ENCODE results near the gene ITPRID1.

ITPRID1 gene

DNA sequence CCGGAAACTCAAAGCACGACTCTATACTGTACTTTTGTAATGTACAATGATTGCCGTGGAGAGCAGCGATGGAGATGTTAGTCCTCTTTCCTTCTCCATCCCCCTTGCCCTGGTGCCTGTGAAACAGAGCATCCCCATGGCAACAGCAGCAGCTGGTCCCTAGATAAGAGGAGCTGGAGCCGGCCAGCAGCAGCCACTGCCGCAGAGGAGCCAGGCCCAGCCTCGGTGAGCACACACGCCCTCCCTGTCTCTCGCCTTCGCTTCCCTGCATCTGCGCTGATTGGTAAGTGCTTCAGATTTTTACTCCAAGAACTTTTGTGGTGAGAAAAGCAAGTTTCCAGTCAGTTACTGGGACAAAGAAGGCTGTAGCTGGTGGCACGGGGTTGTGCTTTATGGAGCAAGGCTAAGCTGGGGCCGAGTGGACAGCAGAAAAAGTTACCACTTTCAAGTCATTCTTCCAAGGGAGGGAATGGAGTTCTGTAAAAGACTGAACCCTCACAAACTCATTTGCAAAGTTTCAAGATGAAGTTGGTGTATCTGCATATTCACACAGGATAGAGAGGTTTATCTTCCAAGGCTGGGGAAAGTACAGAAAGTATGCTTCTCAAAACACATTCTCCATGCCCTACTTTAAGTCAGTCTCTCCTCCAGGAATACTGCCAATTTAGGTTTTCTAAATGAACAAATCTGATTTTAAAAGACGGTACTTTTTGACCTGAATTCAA is 173.3 kb downstream of the ITPRID1 start, which contains the start of gene PPP1R17:
Gene PPP1R17 (plus strand): TSS at position 192 of the 725 bp plus-strand sequence. CDS start 5,227 bp downstream, outside the sequence.
- TF ChIP-seq, protein P1, sequence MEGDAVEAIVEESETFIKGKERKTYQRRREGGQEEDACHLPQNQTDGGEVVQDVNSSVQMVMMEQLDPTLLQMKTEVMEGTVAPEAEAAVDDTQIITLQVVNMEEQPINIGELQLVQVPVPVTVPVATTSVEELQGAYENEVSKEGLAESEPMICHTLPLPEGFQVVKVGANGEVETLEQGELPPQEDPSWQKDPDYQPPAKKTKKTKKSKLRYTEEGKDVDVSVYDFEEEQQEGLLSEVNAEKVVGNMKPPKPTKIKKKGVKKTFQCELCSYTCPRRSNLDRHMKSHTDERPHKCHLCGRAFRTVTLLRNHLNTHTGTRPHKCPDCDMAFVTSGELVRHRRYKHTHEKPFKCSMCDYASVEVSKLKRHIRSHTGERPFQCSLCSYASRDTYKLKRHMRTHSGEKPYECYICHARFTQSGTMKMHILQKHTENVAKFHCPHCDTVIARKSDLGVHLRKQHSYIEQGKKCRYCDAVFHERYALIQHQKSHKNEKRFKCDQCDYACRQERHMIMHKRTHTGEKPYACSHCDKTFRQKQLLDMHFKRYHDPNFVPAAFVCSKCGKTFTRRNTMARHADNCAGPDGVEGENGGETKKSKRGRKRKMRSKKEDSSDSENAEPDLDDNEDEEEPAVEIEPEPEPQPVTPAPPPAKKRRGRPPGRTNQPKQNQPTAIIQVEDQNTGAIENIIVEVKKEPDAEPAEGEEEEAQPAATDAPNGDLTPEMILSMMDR (IDR thresholded peaks at IDR 0.05; ENCODE audit: low read depth, low read length, missing control alignments), result no peak
- DNase-seq (ENCODE audit: extremely low read depth, low read depth), result no peak
- no peak within 1 kb of the TSS for H3K4me3 ChIP-seq (replicated peaks; ENCODE audit: low read depth, low read length)

GRCh38 chr7:31688372-31688771 is 174.5 kb downstream of the ITPRID1 start:
- DNase-seq (ENCODE audit: extremely low read depth, low read depth), result no peak
- TF ChIP-seq, protein P1 (IDR thresholded peaks at IDR 0.05; ENCODE audit: low read depth, low read length, missing control alignments), result no peak
- no peak overlapping the region for H3K4me3 ChIP-seq (replicated peaks; ENCODE audit: low read depth, low read length)

GRCh38 chr7:31688996-31689395 is 175.1 kb downstream of the ITPRID1 start:
- no peak overlapping the region for H3K4me3 ChIP-seq (replicated peaks; ENCODE audit: low read depth, low read length)
- TF ChIP-seq, protein P1 (IDR thresholded peaks at IDR 0.05; ENCODE audit: low read depth, low read length, missing control alignments), result no peak
- DNase-seq (ENCODE audit: extremely low read depth, low read depth), result no peak

- no peak for DNase-seq (ENCODE audit: extremely low read depth, low read depth)
- TF ChIP-seq, protein P1 (IDR thresholded peaks at IDR 0.05; ENCODE audit: low read depth, low read length, missing control alignments), result no peak
These were observed 177.0 kb downstream of the ITPRID1 start for GRCh38 chr7:31690935-31691334.

GRCh38 chr7:31692451-31692850 is 178.6 kb downstream of the ITPRID1 start:
- TF ChIP-seq, protein P1 (IDR thresholded peaks at IDR 0.05; ENCODE audit: low read depth, low read length, missing control alignments), result no peak
- H3K4me3 ChIP-seq (replicated peaks; ENCODE audit: low read depth, low read length), result no peak overlapping the region
- no peak for DNase-seq (ENCODE audit: extremely low read depth, low read depth)

More at GRCh38 chr7:31690935-31691334, 177.0 kb downstream of the ITPRID1 start:
- no peak overlapping the region for H3K4me3 ChIP-seq (replicated peaks; ENCODE audit: low read depth, low read length)

GRCh38 chr7:31692871-31693270 is 179.0 kb downstream of the ITPRID1 start:
- no peak for DNase-seq (ENCODE audit: extremely low read depth, low read depth)
- H3K4me3 ChIP-seq (replicated peaks; ENCODE audit: low read depth, low read length), result no peak overlapping the region
- TF ChIP-seq, protein P1 (IDR thresholded peaks at IDR 0.05; ENCODE audit: low read depth, low read length, missing control alignments), result no peak

Measured in HFF-Myc (cell line).